ENCODE data around the gene TMEM185B. TPM values are rescaled to one million over a fixed set of nuclear protein-coding genes. Genes with fewer than 3 reads are reported as not detected.
A peak's percentile ranks its signal among the peaks of the same experiment; 100 is the strongest.

Gene TMEM185B
- total RNA-seq, 1 experiment from 2014 or later: 69.9 TPM

DNA sequence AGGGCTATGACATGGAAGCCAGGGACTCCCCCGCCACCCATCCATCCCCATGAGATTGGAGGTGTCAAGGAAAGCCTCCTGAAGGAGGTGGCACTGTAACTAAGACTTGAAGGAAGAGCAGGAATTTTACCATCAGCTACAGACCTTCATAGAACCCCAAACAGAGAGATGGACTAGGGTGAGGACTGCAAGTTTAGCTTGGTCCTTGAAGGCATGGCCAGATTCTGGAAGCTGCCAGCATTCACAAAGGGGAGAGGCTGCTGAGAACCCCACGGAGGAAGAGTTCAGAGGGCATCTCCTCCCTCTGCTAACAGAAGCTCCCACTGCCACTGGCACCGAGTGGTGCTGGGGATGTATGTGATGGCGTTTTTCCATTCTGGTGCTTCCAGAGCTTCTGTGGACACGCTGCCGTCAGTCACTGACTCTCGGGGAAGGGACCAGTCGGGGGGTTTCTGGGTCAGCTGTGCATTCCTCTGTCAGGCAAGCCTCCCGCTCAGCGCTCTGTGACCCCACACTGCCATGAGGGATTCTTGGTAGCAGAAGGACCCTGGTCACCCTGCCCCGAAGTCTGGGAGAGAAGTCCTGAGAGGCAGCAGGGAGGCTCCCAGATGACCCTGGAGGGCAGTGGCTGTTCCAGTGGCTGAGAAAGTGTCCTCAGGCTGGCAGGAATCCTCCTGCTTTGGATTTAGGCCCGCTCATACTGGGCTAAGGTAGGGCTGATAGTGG is 18.1 kb downstream of the TMEM185B start:
- CTCF ChIA-PET: no interaction called here
- H3K9me3 Mint-ChIP-seq (ENCODE audit: unreplicated experiment): no peaks in the 10 kb centered on the region
- intact Hi-C loops (cut with micrococcal nuclease; ENCODE audit: unreplicated experiment): no loop called here

DNA sequence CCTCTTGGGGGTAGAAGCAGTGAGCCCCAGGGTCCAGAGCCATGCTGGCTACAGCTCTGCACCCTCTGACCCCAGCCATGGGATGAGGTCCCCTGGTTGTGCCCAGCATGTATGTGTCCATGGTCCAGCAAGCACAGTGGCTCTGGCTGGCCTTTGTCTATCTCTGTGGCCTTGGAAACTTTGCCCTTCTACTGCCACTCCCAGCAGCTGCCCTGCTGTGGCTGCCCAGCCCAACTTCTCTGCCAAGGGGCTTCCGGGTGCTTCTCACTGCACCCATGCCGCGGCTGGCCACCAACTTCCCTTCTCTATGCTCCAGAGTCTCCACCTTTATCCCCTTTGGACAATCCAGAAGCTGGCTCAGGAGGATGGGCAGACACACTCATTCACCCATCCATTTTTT is 18.8 kb downstream of the TMEM185B start:
- BruUV-seq (replicated peaks): no TSS peak
- H3K4me1 Mint-ChIP-seq (ENCODE audit: low read depth, unreplicated experiment): no peaks in the 10 kb centered on the region
- POLR2A ChIA-PET: no interaction called here

More for the DNA sequence above, 18.1 kb downstream of the TMEM185B start:
- Mint-ChIP-seq H3K4me3 (ENCODE audit: unreplicated experiment) (no peak overlapping the region), H3K4me1 (ENCODE audit: low read depth, unreplicated experiment) (no peaks in the 10 kb centered on the region), H3K36me3 (ENCODE audit: insufficient read depth, unreplicated experiment) (peaks cover 6% of the 10 kb centered on the region), H3K27me3 (ENCODE audit: insufficient read depth, unreplicated experiment) (no peaks in the 10 kb centered on the region), H3K27ac (ENCODE audit: unreplicated experiment) (no peak overlapping the region)
- POLR2A ChIA-PET: no interaction called here
- Histone ChIP-seq H3K4me1 (no peaks in the 10 kb centered on the region), H3K27me3 (replicated peaks; ENCODE audit: control insufficient read depth, insufficient read depth, low read length) (no peaks in the 10 kb centered on the region), H3K36me3 (ENCODE audit: control insufficient read depth, insufficient read depth, low read length) (no peaks in the 10 kb centered on the region), H3K9me3 (no peaks in the 10 kb centered on the region), H3K4me3 (ENCODE audit: low read depth, low read length) (no peak overlapping the region)
- DNase-seq: peak in 1 of 2 experiments; percentile 29
- TF ChIP-seq, protein P1, sequence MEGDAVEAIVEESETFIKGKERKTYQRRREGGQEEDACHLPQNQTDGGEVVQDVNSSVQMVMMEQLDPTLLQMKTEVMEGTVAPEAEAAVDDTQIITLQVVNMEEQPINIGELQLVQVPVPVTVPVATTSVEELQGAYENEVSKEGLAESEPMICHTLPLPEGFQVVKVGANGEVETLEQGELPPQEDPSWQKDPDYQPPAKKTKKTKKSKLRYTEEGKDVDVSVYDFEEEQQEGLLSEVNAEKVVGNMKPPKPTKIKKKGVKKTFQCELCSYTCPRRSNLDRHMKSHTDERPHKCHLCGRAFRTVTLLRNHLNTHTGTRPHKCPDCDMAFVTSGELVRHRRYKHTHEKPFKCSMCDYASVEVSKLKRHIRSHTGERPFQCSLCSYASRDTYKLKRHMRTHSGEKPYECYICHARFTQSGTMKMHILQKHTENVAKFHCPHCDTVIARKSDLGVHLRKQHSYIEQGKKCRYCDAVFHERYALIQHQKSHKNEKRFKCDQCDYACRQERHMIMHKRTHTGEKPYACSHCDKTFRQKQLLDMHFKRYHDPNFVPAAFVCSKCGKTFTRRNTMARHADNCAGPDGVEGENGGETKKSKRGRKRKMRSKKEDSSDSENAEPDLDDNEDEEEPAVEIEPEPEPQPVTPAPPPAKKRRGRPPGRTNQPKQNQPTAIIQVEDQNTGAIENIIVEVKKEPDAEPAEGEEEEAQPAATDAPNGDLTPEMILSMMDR (IDR thresholded peaks at IDR 0.05; ENCODE audit: insufficient read depth in 1 of 2, low read depth in 1 of 2, low read length in 1 of 2, severe bottlenecking in 1 of 2, unreplicated experiment in 1 of 2): no peak
- no TSS peak for BruUV-seq (replicated peaks)

DNA sequence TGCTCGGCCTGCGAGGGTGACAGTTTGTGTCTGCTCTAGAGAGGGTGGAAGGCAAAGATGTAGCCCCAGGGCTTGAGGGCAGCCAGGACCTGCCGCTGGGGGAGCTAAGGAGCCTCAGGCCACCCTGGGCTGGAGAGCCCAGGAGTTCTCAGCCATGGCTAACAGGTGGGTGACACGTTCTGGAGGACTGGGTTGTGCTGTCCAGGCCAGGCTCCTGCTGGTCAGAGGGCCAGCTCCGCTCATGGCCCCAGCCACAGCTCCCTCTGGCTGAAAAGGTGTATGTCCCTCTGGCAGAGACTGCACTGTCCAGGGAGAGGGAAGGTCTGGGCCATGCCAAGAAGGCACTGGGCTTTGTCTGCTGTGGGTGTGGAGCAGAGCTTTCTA is 19.2 kb downstream of the TMEM185B start:
- Histone ChIP-seq H3K36me3 (ENCODE audit: control insufficient read depth, insufficient read depth, low read length) (no peaks in the 10 kb centered on the region), H3K4me1 (no peaks in the 10 kb centered on the region), H3K9me3 (no peaks in the 10 kb centered on the region), H3K4me3 (ENCODE audit: low read depth, low read length) (no peak overlapping the region), H3K27me3 (replicated peaks; ENCODE audit: control insufficient read depth, insufficient read depth, low read length) (no peaks in the 10 kb centered on the region)
- Mint-ChIP-seq H3K36me3 (ENCODE audit: insufficient read depth, unreplicated experiment) (peaks cover 6% of the 10 kb centered on the region), H3K27ac (ENCODE audit: unreplicated experiment) (no peak overlapping the region), H3K4me3 (ENCODE audit: unreplicated experiment) (no peak overlapping the region), H3K27me3 (ENCODE audit: insufficient read depth, unreplicated experiment) (no peaks in the 10 kb centered on the region), H3K4me1 (ENCODE audit: low read depth, unreplicated experiment) (no peaks in the 10 kb centered on the region), H3K9me3 (ENCODE audit: unreplicated experiment) (peaks cover 3% of the 10 kb centered on the region)
- POLR2A ChIA-PET: no interaction called here
- CTCF ChIA-PET: no interaction called here
- no TSS peak for BruUV-seq (replicated peaks)
- intact Hi-C loops (cut with micrococcal nuclease; ENCODE audit: unreplicated experiment): no loop called here
- DNase-seq: peak; percentile 41 to 45
- TF ChIP-seq, protein P1 (IDR thresholded peaks at IDR 0.05; ENCODE audit: insufficient read depth in 1 of 2, low read depth in 1 of 2, low read length in 1 of 2, severe bottlenecking in 1 of 2, unreplicated experiment in 1 of 2): peak in 1 of 2 experiments; percentile 54

More for the DNA sequence above, 18.8 kb downstream of the TMEM185B start:
- Mint-ChIP-seq H3K36me3 (ENCODE audit: insufficient read depth, unreplicated experiment) (peaks cover 6% of the 10 kb centered on the region), H3K27me3 (ENCODE audit: insufficient read depth, unreplicated experiment) (no peaks in the 10 kb centered on the region), H3K27ac (ENCODE audit: unreplicated experiment) (no peak overlapping the region), H3K4me3 (ENCODE audit: unreplicated experiment) (no peak overlapping the region), H3K9me3 (ENCODE audit: unreplicated experiment) (no peaks in the 10 kb centered on the region)
- Histone ChIP-seq H3K4me3 (ENCODE audit: low read depth, low read length) (no peak overlapping the region), H3K9me3 (no peaks in the 10 kb centered on the region), H3K27me3 (replicated peaks; ENCODE audit: control insufficient read depth, insufficient read depth, low read length) (no peaks in the 10 kb centered on the region), H3K36me3 (ENCODE audit: control insufficient read depth, insufficient read depth, low read length) (no peaks in the 10 kb centered on the region), H3K4me1 (no peaks in the 10 kb centered on the region)
- TF ChIP-seq, protein P1 (IDR thresholded peaks at IDR 0.05; ENCODE audit: insufficient read depth in 1 of 2, low read depth in 1 of 2, low read length in 1 of 2, severe bottlenecking in 1 of 2, unreplicated experiment in 1 of 2): no peak
- intact Hi-C loops (cut with micrococcal nuclease; ENCODE audit: unreplicated experiment): no loop called here
- no peak for DNase-seq
- CTCF ChIA-PET: no interaction called here

Data from Caco-2 (cell line).